HFFc6 (cell line): ENCODE data around the gene KCNMA1. TPM values are rescaled to one million over a fixed set of nuclear protein-coding genes. Genes with fewer than 3 reads are reported as not detected.

Experiments
- DNase-seq: peaks from one replicate; pipeline ENCODE4 v3.0.0-alpha.2; 2018
- H3K27ac Mint-ChIP-seq: 2 replicates; pipeline ENCODE4 v1.8.0; 2020; ENCODE audit warnings: mild to moderate bottlenecking, mixed read lengths
- H3K27me3 Mint-ChIP-seq: 2 replicates; pipeline ENCODE4 v1.8.0; 2021; ENCODE audit warnings: mild to moderate bottlenecking, moderate library complexity, mixed read lengths; ENCODE audit not compliant: insufficient read depth
- H3K36me3 Mint-ChIP-seq: 2 replicates; pipeline ENCODE4 v1.8.0; 2021; ENCODE audit warnings: low read depth, mixed read lengths
- H3K4me1 Mint-ChIP-seq: 2 replicates; pipeline ENCODE4 v1.8.0; 2020; ENCODE audit warnings: low read depth, mixed read lengths
- H3K4me3 Mint-ChIP-seq: 2 replicates; pipeline ENCODE4 v1.8.0; 2020; ENCODE audit warnings: mild to moderate bottlenecking, moderate library complexity, mixed read lengths
- H3K9me3 Mint-ChIP-seq: 2 replicates; pipeline ENCODE4 v1.8.0; 2020; ENCODE audit warnings: mild to moderate bottlenecking, mixed read lengths
- total RNA-seq, 6 experiments: library from RNA; stranded (reverse); fragmentation: NEBNext Ultra II Directional; extraction: Animal tissue kit (Norgen Biotek cat#: 25700); gene quantifications; 2 replicates in 1 of 6; 3 replicates in 5 of 6; pipeline ENCODE4 v1.2.3, GENCODE V29; 2021
- TF ChIP-seq, protein P1 (sequence below): fragments of 200-600 bp; sonication (generic); IDR thresholded peaks from 2 replicates; pipeline ENCODE4 v1.5.0; 2021; ENCODE audit warnings: antibody characterized with exemption, mild to moderate bottlenecking

KCNMA1 gene
- total RNA-seq, 6 experiments from 2014 or later, result 87.1 to 191 (median 93.5) TPM

- DNase-seq, result no peak
- TF ChIP-seq, protein P1, sequence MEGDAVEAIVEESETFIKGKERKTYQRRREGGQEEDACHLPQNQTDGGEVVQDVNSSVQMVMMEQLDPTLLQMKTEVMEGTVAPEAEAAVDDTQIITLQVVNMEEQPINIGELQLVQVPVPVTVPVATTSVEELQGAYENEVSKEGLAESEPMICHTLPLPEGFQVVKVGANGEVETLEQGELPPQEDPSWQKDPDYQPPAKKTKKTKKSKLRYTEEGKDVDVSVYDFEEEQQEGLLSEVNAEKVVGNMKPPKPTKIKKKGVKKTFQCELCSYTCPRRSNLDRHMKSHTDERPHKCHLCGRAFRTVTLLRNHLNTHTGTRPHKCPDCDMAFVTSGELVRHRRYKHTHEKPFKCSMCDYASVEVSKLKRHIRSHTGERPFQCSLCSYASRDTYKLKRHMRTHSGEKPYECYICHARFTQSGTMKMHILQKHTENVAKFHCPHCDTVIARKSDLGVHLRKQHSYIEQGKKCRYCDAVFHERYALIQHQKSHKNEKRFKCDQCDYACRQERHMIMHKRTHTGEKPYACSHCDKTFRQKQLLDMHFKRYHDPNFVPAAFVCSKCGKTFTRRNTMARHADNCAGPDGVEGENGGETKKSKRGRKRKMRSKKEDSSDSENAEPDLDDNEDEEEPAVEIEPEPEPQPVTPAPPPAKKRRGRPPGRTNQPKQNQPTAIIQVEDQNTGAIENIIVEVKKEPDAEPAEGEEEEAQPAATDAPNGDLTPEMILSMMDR, result no peak
- H3K36me3 Mint-ChIP-seq, result peaks cover 11% of the 10 kb centered on the region
- H3K4me3 Mint-ChIP-seq, result no peak overlapping the region
- peaks cover 20% of the 10 kb centered on the region for H3K4me1 Mint-ChIP-seq
- H3K27ac Mint-ChIP-seq, result no peak overlapping the region
- H3K27me3 Mint-ChIP-seq, result peaks cover 3% of the 10 kb centered on the region
- no peaks in the 10 kb centered on the region for H3K9me3 Mint-ChIP-seq
Measured at GRCh38 chr10:77444041-77444440, 193.6 kb downstream of the KCNMA1 start.

DNA sequence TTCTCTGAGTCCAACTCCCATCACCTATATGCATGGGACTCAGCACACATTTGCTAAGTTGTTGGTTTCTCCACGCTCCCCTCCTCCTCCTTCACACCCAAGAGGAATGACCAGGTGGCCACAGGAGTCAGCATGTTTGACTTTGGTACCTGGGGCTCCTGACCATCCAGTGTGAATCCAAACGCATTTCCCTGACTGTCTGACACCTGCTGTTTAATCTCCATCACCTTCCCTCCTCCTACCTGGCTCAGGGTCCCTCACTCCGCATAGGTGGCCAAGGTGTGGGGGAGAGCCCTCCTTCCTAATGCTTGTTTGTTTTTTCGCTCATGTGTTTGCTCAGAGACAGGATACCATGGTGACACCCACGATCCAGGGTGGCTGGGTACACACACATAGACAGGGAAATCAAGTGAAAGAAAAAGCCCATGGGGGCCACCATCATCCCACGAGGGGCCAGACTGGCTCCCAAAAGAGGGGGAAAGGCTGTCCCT is 194.9 kb downstream of the KCNMA1 start:
- Mint-ChIP-seq H3K9me3 (no peaks in the 10 kb centered on the region), H3K27me3 (peaks cover 3% of the 10 kb centered on the region), H3K4me3 (no peak overlapping the region), H3K27ac (no peak overlapping the region), H3K4me1 (peaks cover 20% of the 10 kb centered on the region), H3K36me3 (peaks cover 11% of the 10 kb centered on the region)
- TF ChIP-seq, protein P1, result no peak
- DNase-seq, result no peak

- no peaks in the 10 kb centered on the region for H3K9me3 Mint-ChIP-seq
- H3K27me3 Mint-ChIP-seq, result peaks cover 5% of the 10 kb centered on the region
- H3K4me3 Mint-ChIP-seq, result no peak overlapping the region
- H3K27ac Mint-ChIP-seq, result no peak overlapping the region
- TF ChIP-seq, protein P1, result no peak
- no peak for DNase-seq
- peaks cover 27% of the 10 kb centered on the region for H3K4me1 Mint-ChIP-seq
- H3K36me3 Mint-ChIP-seq, result peaks cover 6% of the 10 kb centered on the region
Measured at GRCh38 chr10:77441353-77442166, 196.0 kb downstream of the KCNMA1 start.

GRCh38 chr10:77436257-77436975 is 201.2 kb downstream of the KCNMA1 start:
- Mint-ChIP-seq H3K36me3 (peaks cover 6% of the 10 kb centered on the region; the same call in 1 of the 2 replicates), H3K9me3 (no peaks in the 10 kb centered on the region), H3K27me3 (peaks cover 2% of the 10 kb centered on the region; the same call in 1 of the 2 replicates), H3K27ac (no peak overlapping the region), H3K4me1 (peaks cover 44% of the 10 kb centered on the region), H3K4me3 (no peak overlapping the region)
- DNase-seq, result no peak
- TF ChIP-seq, protein P1, result no peak

DNA sequence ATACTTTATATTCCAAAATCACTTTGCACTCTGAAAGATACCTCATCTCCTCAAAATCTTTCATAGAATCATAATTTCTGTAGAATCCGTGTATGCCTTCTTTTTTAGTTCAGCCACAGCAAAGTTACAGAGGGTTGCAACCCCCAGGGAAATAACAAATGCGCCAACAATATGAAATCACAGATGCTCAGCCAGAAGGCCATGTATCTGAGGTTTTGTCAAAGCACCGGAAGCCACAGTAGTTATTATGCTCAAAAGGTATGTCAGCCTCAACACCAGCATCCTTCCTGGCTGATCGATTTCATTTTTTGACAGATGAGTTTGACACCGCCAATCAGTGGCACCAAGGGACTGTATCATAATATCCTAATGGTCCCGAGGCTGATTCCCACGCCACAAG is 204.1 kb downstream of the KCNMA1 start:
- no peak overlapping the region for H3K4me3 Mint-ChIP-seq
- TF ChIP-seq, protein P1, result no peak
- DNase-seq, result no peak
- no peaks in the 10 kb centered on the region for H3K9me3 Mint-ChIP-seq
- H3K27ac Mint-ChIP-seq, result no peak overlapping the region
- peaks cover 6% of the 10 kb centered on the region; the same call in 1 of the 2 replicates for H3K36me3 Mint-ChIP-seq
- H3K4me1 Mint-ChIP-seq, result peaks cover 45% of the 10 kb centered on the region
- peaks cover 2% of the 10 kb centered on the region; the same call in 1 of the 2 replicates for H3K27me3 Mint-ChIP-seq
